ENCODE data around the gene NUP107.
A peak's percentile ranks its signal among the peaks of the same experiment; 100 is the strongest.
"Not testable (repeated sequence)": the region's sequence is repeated elsewhere in the genome, so short reads cannot be mapped to it uniquely, and the experiment has no call there.

NUP107 gene

GRCh38 chr12:68686595-68687521 lies at the start of gene NUP107:
NUP107 (plus strand) TSS chr12:68686978; CDS start chr12:68687066, 88 bp downstream.
- DNase-seq: peak; percentile 96 to 97

DNA sequence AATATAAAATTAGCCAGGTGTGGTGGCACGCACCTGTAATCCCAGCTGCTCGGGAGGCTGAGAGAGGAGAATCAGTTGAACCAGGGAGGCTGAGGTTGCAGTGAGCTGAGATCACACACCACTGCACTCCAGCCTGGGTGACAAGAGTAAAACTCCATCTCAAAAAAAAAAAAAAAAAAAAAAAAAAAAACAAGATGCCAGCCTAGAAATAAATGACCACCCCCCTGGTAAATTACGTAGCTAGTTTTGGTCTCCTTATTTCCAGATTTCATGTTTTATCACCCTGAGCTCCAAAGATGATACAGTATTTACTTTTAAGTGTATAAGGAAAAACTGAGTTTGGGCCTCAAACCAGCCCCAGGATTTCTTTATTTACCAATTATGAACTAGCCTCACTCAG lies 49.3 kb upstream of the NUP107 start:
- DNase-seq: not testable (repeated sequence)

- no peak for DNase-seq
Observed at GRCh38 chr12:68638171-68638570, 48.6 kb upstream of the NUP107 start.

GRCh38 chr12:68638721-68639395 lies 47.9 kb upstream of the NUP107 start:
- no peak for DNase-seq

DNA sequence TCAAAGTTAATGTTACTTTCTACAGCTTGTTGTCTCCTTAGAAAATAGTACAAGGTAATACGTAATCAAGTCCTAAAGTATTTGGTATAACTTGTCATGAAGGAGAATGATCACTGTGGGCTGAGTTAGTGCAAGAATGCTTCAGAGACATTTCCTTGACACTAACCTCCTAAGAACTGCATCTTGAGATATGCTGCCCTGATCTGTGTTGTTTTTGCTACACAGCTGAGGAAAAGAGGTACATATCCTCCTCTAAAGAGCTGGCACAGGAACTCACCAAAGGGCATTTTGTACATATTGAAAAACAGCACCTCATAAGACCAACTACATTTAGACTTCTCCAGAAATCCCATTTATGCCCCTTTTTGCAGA lies 47.4 kb upstream of the NUP107 start:
- DNase-seq: no peak

GRCh38 chr12:68641138-68641537 lies 45.6 kb upstream of the NUP107 start:
- DNase-seq: peak; percentile 22 to 25

DNA sequence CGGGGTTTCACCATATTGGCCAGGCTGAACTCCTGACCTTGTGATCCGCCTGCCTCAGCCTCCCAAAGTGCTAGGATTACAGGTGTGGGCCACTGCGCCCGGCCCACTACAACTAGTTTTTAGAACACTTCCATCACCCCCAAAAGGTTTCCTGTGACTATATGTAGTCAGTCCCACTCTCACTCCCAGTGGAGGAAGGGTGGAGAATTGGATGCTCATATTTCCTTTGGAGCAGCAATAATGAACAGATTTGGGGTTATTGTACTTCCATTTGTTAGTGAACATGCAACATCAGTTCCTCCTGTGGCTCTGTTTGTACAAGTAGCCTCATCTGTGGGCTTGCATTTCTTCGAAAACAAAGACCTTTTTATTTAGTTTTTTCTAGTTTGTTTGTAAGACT lies 40.3 kb upstream of the NUP107 start:
- no peak for DNase-seq

DNA sequence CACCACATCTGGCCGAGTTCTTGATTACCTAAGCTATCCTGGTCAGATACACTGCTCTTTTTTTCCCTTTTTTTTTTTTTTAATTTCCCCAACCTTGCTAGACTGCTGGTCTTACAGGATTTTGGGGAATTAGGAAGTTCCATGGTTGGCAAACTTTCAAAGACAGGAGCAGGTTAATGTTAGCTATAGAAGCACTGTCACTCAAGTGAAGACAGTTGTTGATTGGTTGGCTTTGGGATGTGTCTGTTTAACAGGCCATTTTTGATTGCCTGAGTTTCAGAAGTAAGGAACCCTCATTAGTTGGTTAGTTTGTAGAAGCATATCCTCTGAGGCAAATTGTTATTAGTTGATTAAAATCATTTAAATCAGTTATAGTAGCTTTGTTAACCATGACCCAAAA lies 39.3 kb upstream of the NUP107 start:
- no peak for DNase-seq

DNA sequence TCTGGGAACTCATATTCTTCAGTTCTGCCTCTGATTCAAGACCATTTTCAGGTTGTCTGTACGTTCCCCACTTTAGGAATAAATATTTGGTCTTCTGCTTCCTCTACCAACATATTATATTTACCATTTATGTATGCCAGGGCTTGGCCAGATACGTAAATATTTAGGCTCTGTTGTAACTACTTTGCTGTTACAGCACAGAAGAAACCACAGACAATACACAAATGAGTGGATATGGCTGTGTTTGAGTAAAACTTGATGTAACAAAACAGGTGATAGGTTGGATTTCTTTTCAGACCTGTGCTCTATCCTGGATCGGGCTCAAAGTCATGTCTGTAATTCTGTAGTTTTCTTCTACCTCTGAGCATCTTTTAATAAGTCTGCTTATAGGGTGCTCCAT lies 38.6 kb upstream of the NUP107 start:
- no peak for DNase-seq

DNA sequence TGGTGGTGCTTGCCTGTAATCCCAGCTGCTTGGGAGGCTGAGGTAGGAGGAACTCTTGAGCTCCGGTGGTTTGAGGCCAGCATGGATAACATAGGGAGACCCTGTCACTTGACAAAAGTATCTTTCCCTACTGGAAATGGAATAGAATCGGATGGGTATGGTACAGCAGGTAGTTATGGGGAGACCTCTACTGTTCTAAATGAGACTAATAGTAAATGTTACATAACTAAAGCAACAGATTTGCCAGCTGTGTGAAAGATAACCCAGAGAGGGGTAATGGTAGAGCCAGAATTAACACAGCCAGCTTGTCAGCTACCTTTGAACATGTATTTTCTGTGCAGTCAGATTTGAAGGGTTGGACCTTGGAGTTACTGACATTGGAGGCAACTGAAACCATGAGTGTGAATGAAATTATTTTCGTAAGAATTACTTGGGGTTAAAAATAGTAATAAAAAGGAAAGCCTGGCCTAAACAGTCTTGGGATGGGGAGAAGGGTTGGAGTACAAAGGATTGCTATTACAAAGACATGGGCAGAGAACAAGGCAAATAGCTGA lies 21.7 kb upstream of the NUP107 start:
- no peak for DNase-seq

DNA sequence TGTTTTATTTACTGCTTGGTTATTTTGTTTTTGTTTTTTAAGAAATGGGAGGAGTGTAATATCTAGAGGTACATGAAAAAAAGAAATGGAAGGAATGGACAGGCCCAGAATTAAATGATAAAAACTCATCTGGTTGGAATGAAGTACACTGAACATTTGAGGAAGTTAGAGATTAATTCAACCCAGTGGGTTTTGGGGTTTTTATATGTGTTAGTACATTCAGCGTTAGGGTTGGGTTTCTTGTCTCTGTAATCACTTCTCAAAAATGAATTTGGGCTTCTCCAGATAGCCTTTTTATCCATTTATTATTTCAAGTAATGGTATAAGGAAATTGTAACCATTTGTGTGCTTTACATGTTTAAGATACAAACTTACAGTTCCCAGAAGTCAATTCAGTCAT lies 19.5 kb upstream of the NUP107 start:
- no peak for DNase-seq

DNA sequence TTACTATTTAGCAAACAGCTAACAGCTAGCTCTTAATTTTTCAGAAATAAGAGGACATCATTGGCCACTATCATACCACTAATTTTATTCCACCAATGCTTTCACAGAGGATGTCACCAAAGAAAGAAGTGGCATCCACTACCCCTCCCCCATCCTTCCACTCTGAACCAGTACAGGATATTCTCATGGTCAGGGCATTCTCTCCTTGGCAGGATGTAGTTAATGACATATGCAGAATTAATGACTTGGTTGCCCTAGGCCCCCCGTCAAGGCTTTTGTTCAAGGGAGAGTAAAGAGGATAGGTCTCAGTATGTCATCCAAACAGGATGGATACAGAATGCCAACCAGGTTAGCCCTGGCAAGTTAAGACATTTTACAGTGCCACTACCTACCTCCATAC lies 18.9 kb upstream of the NUP107 start:
- no peak for DNase-seq

DNA sequence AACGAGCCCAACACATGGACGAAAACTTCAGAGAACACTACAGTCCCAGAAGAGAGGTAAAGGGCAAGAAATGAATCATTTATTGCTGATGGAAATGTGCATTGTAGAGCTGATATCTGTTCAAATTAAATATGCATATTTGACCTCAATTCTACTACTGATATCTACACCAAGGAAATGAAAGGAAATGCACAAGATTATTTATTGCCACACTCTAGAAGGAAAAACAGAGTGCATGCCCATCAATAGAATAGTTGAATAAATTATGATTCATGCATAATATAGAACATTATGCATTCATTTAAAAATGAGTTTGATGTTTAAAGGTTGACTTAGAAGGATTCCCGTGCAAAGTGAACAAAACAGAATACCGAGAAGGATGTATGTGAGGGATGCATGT lies 15.6 kb upstream of the NUP107 start:
- DNase-seq: no peak

DNA sequence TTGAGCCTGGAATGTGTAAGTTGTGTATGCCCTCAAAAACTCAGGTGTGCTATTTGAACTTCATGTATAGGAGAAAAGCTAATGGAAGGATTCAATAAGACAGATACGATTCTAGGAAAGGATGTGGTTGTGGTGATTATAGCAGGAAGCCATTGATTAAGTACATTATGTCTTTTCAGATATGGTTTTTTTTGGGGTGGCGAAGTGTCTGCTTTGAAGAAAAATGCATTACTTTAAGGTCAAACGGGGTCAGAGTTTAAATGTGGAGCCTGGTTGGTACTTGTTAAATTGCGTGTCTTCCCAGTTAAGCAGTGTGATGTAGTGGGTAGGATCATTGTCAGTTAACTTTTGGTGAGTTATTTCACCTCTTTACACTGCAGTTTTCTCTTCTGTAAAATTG lies 13.0 kb upstream of the NUP107 start:
- no peak for DNase-seq

- no peak for DNase-seq
Observed at GRCh38 chr12:68674376-68674775, 12.4 kb upstream of the NUP107 start.

GRCh38 chr12:68675101-68675842 lies 11.5 kb upstream of the NUP107 start:
- DNase-seq: peak; percentile 27 to 53

DNA sequence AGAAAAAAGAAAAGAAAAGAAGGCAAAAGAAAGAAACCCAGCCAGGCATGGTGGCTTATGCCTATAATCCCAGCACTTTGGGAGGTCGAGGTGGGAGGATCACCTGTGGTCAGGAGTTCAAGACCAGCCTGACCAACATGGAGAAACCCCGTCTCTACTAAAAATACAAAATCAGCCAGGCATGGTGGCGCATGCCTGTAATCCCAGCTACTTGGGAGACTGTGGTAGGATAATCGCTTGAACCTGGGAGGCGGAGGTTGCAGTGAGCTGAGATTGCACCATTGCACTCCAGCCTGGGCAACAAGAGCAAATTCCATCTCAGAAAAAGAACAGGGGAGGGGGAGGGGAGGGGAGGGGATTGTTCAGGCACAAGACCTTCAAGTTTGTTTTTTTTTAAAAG lies 9.9 kb upstream of the NUP107 start:
- not testable (repeated sequence) for DNase-seq

DNA sequence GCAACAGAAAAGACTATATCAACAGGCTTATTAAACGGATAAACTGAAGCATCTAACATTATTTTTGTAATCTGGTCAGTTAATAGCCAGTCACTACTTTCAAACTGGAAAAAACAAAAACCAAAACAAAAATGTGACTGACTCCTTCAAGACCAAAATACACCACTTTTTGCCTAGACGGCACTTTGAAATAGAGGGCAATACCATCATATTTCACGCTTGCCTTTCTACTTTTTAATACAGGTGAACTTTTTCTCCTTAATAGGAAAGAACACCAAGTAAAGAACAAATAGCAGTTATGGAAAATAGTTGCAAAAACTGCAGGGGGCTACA lies 550 bp upstream of the NUP107 start:
- no peak for DNase-seq

GRCh38 chr12:68695454-68695853 lies 8.7 kb downstream of the NUP107 start:
- DNase-seq: no peak

GRCh38 chr12:68699486-68699885 lies 12.7 kb downstream of the NUP107 start:
- no peak for DNase-seq

GRCh38 chr12:68727776-68728175 lies 41.0 kb downstream of the NUP107 start:
- no peak for DNase-seq

GRCh38 chr12:68733661-68734071 lies 46.9 kb downstream of the NUP107 start:
- DNase-seq: no peak

- no peak for DNase-seq
Observed at GRCh38 chr12:68739891-68740290, 53.1 kb downstream of the NUP107 start.

Measured in stimulated activated CD4-positive, alpha-beta T cell treated with anti-CD3 and anti-CD28 coated beads, Interleukin-4, amount 100 ng/mL, for 4 hours (primary cell).